Measurements from ENCODE around the gene C16orf54.
"Not testable (repeated sequence)": the region's sequence is repeated elsewhere in the genome, so short reads cannot be mapped to it uniquely, and the experiment has no call there.

DNA sequence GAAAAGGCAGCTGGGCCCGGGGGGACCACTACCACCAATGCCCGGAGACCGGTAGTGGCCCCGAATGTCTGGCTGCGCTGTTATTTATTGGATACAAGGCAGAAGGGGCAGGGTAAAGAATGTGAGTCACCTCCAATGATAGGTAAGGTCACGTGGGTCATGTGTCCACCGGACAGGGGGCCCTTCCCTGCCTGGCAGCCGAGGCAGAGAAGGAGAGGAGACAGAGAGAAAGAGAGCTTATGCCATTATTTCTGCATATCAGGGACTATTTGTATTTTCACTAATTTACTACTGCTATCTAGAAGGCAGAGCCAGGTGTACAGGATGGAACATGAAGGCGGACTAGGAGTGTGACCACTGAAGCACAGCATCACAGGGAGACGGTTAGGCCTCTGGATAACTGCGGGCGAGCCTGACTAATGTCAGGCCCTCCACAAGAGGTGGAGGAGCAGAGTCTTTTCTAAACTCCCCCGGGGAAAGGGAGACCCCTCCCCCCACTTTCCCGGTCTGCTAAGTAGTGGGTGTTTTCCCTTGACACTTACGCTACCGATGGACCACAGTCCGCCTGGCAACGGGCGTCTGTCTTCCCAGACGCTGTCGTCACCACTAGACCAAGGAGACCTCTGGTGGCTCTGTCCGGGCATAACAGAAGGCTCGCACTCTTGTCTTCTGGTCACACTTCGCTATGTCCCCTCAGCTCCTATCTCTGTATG lies 24.5 kb downstream of the C16orf54 start:
- TF ChIP-seq POLR2A (IDR thresholded peaks at IDR 0.05), result not testable (repeated sequence)
- TF ChIP-seq, protein P1, sequence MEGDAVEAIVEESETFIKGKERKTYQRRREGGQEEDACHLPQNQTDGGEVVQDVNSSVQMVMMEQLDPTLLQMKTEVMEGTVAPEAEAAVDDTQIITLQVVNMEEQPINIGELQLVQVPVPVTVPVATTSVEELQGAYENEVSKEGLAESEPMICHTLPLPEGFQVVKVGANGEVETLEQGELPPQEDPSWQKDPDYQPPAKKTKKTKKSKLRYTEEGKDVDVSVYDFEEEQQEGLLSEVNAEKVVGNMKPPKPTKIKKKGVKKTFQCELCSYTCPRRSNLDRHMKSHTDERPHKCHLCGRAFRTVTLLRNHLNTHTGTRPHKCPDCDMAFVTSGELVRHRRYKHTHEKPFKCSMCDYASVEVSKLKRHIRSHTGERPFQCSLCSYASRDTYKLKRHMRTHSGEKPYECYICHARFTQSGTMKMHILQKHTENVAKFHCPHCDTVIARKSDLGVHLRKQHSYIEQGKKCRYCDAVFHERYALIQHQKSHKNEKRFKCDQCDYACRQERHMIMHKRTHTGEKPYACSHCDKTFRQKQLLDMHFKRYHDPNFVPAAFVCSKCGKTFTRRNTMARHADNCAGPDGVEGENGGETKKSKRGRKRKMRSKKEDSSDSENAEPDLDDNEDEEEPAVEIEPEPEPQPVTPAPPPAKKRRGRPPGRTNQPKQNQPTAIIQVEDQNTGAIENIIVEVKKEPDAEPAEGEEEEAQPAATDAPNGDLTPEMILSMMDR (IDR thresholded peaks at IDR 0.05), result not testable (repeated sequence)

Data from lower leg skin (tissue), 3 donors.